ENCODE results near the gene JDP2. TPM values are rescaled to one million over a fixed set of nuclear protein-coding genes. Genes with fewer than 3 reads are reported as not detected.

Gene JDP2
- polyA plus RNA-seq, 1 of the 3 experiments (the other 2 are of a cell fraction): 22.3 TPM

GRCh38 chr14:75440733-75441477 is 13.1 kb downstream of the JDP2 start:
- Histone ChIP-seq H3K9me3 (no peaks in the 10 kb centered on the region), H3K4me2 (no peak overlapping the region), H3K4me1 (ENCODE audit: control insufficient read depth in 1 of 2, insufficient read depth in 2 of 2, low read depth in 1 of 2, low read length in 1 of 2) (peaks cover 0 to 28% of the 10 kb centered on the region in 2 experiments; a peak in 1 of 4 replicates), H2AFZ (ENCODE audit: low read depth) (no peak overlapping the region), H3K4me3 (ENCODE audit: low read depth in 2 of 2, low read length in 1 of 2) (no peak overlapping the region), H3F3A (replicated peaks; ENCODE audit: insufficient read depth) (no peaks in the 10 kb centered on the region), H3K9ac (no peak overlapping the region), H3K27ac (ENCODE audit: low read depth in 2 of 2, low read length in 1 of 2) (no peak overlapping the region), H3K27me3 (ENCODE audit: insufficient read depth) (no peaks in the 10 kb centered on the region), H3K36me3 (replicated peaks in 1 of 2; ENCODE audit: control insufficient read depth in 1 of 2, insufficient read depth in 2 of 2, low read length in 1 of 2) (peaks cover 15 to 62% of the 10 kb centered on the region in 2 experiments), H4K20me1 (ENCODE audit: insufficient read depth) (peaks cover 69% of the 10 kb centered on the region), H3K79me2 (ENCODE audit: insufficient read depth) (peaks cover 3% of the 10 kb centered on the region; the same call in 1 of the 2 replicates), H3K9me2 (no peaks in the 10 kb centered on the region)
- 87% methylated on average over 12 of the region's 14 CpGs for WGBS (ENCODE audit: low lambda C conversion rate)
- no peak for DNase-seq
- ChIA-PET POLR2A (interaction anchor here (1.2 kb wide), 1 partner anchor 11 kb away, joined by 6 read pairs; no protein-coding TSS in a partner anchor), CTCF (interaction anchor here (1.0 to 3.1 kb wide), 4 partner anchors 48 to 137 kb away, joined by 3 to 10 read pairs (median 6); no protein-coding TSS in a partner anchor)
- TF ChIP-seq RAD21 (IDR thresholded peaks at IDR 0.05; ENCODE audit: low read length): no peak
- TF ChIP-seq IRF3 (IDR thresholded peaks at IDR 0.05; ENCODE audit: low read depth, low read length): no peak
- no peak for TF ChIP-seq SIN3A (IDR thresholded peaks at IDR 0.05; ENCODE audit: borderline replicate concordance, low read depth, low read length)
- no peak for TF ChIP-seq MEF2A (IDR thresholded peaks at IDR 0.05; ENCODE audit: borderline replicate concordance, low read depth)
- no peak for TF ChIP-seq RFX5 (IDR thresholded peaks at IDR 0.05; ENCODE audit: low read length)
- no peak for TF ChIP-seq FOSL2 (IDR thresholded peaks at IDR 0.05; ENCODE audit: borderline replicate concordance, low read depth)
- no peak for TF ChIP-seq YY1 (IDR thresholded peaks at IDR 0.05; ENCODE audit: low read depth)
- no peak for TF ChIP-seq PBX3 (IDR thresholded peaks at IDR 0.05)
- TF ChIP-seq FOXM1 (IDR thresholded peaks at IDR 0.05; ENCODE audit: low read depth): no peak
- no peak for TF ChIP-seq RXRA (IDR thresholded peaks at IDR 0.05; ENCODE audit: borderline replicate concordance, low read depth)
- TF ChIP-seq ELF1 (IDR thresholded peaks at IDR 0.05): no peak
- no peak for TF ChIP-seq NRF1 (IDR thresholded peaks at IDR 0.05; ENCODE audit: low read depth, low read length)
- no peak for TF ChIP-seq CTCF (IDR thresholded peaks at IDR 0.05)
- TF ChIP-seq SMC3 (IDR thresholded peaks at IDR 0.05; ENCODE audit: low read depth, low read length): no peak
- TF ChIP-seq USF1 (IDR thresholded peaks at IDR 0.05; ENCODE audit: borderline replicate concordance, low read depth): no peak
- TF ChIP-seq GATA2 (CRISPR knock-in tag; IDR thresholded peaks at IDR 0.05): no peak
- TF ChIP-seq POLR2AphosphoS5 (IDR thresholded peaks at IDR 0.05; ENCODE audit: low read depth, low read length): no peak
- no peak for TF ChIP-seq TAF1 (IDR thresholded peaks at IDR 0.05; ENCODE audit: borderline replicate concordance, low read depth, low read length)
- no peak for TF ChIP-seq TEAD4 (IDR thresholded peaks at IDR 0.05; ENCODE audit: borderline replicate concordance, insufficient read depth)

All from SK-N-SH (cell line).